GM18907 (cell line): ENCODE measurements around the gene PARN.
"Not testable (repeated sequence)": the region's sequence is repeated elsewhere in the genome, so short reads cannot be mapped to it uniquely, and the experiment has no call there.

Experiments used
- ATAC-seq: cut with Tn5 transposase; IDR thresholded peaks from one replicate; pipeline ENCODE4 v1.9.1; 2021; ENCODE audit warnings: mild to moderate bottlenecking, moderate library complexity; ENCODE audit not compliant: unreplicated experiment

Gene PARN

GRCh38 chr16:14405611-14406537 lies 224.2 kb downstream of the PARN start:
- peak; percentile 78 for ATAC-seq

- not testable (repeated sequence) for ATAC-seq
These were observed 227.1 kb downstream of the PARN start for GRCh38 chr16:14403001-14403389.

GRCh38 chr16:14402114-14403000 lies 227.7 kb downstream of the PARN start:
- ATAC-seq: not testable (repeated sequence)

- ATAC-seq: not testable (repeated sequence)
These were observed 228.4 kb downstream of the PARN start for GRCh38 chr16:14401711-14402061.

GRCh38 chr16:14400978-14401710 lies 228.9 kb downstream of the PARN start:
- ATAC-seq: not testable (repeated sequence)

GRCh38 chr16:14400285-14400977 lies 229.6 kb downstream of the PARN start:
- ATAC-seq: no peak

- no peak for ATAC-seq
These were observed 230.4 kb downstream of the PARN start for GRCh38 chr16:14399378-14400284.

GRCh38 chr16:14398014-14398717 lies 231.9 kb downstream of the PARN start:
- no peak for ATAC-seq

- not testable (repeated sequence) for ATAC-seq
These were observed 234.3 kb downstream of the PARN start for GRCh38 chr16:14395710-14396304.

GRCh38 chr16:14394834-14395233 lies 235.2 kb downstream of the PARN start:
- ATAC-seq: no peak

- ATAC-seq: no peak
These were observed 237.1 kb downstream of the PARN start for GRCh38 chr16:14392960-14393359.

GRCh38 chr16:14389359-14389758 lies 240.7 kb downstream of the PARN start:
- ATAC-seq: no peak

- no peak for ATAC-seq
These were observed 241.8 kb downstream of the PARN start for GRCh38 chr16:14388243-14388642.

- no peak for ATAC-seq
These were observed 243.9 kb downstream of the PARN start for GRCh38 chr16:14386115-14386514.
